Measurements from ENCODE around the gene IFNLR1.

IFNLR1 gene

GRCh38 chr1:24119859-24120756 lies 67.0 kb downstream of the IFNLR1 start:
- DNase-seq = no peak

- no peak for DNase-seq
These were observed 67.6 kb downstream of the IFNLR1 start for GRCh38 chr1:24119489-24119858.

DNA sequence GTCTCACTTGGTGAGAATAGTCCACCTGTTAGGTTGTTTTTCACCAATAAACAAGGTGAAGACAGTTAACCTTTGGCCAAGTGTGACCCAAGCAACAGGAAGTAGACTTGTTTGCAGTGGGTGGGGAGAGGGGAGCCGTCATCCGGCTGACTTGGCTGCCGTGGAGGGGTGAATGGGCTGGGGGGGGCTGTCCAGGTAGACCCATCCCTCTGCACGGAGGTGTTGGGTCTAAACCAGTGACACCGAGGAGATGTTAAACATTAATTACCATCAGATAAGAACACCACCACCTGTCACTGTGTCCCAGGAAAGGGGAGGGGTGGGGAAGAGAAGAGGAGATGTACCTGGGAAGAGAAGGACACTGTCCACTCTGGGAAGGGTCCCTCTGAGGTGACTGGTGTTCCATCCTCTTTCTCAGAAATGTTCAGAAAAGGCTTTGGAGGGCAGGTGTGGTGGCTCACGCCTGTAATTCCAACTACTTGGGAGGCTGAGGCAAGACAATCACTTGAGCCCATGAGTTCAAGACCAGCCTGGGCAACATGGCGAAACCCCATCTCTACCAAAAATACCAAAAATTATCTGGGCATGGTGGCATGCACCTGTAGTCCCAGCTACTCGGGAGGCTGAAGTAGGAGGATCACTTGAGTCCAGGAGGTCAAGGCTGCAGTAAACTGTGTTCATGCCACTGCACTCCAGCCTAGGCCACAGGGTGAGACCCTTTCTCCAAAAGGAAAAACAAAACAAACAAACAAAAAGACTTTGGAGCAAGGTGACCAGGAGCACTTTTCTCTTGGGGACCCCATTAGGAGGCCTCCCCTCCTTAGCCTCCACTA lies 68.5 kb downstream of the IFNLR1 start:
- no peak for DNase-seq

DNA sequence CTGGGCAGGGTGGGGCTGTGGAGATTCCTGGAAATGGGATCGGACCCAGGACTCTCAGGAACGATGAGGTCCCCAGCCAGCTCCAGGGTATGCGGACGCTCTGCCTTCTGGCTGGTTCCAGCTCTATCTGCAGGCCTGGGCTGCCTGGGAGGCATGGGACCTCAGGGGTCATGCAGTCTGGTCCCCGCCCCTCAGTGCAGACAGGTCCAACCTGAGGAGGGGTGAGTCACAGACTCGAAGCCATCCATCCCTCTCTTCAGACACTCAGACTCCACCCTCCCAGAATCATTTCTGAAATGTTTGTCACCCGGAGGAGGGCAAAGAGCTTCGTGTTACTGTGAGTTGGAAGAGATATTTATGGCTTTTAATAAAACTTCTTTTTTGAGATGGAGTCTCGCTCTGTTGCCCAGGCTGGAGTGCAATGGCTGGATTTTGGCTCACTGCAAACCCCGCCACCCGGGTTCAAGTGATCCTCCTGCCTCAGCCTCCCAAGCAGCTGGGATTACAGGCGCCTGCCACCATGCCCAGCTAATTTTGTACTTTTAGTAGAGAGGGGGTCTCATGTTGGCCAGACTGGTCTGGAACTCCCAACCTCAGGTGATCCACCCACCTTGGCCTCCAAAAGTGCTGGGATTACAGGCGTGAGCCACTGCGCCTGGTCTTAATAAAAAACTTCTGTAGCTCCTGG lies 69.2 kb downstream of the IFNLR1 start:
- DNase-seq = no peak

- no peak for DNase-seq
These were observed 70.0 kb downstream of the IFNLR1 start for GRCh38 chr1:24117132-24117531.

GRCh38 chr1:24114753-24115152 lies 72.3 kb downstream of the IFNLR1 start:
- DNase-seq = no peak

DNA sequence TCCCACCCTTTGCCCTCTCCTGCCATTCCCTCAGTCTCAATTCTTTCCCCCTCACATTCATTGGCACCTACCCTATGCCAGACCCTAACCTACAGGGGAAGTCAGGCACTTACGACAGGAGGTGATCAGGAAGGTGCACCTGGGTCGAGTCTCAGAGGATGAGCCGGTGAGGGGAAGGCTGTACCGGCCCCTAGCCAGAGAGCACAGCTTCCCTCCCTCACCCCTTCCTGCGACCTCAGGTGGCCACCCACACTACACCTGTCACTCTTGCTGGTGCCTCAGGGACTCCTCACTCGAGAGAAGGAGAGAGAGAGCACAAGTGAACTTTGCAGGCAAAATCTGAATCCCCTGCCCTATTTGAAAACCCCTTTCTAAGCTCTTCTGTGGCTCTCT lies 73.5 kb downstream of the IFNLR1 start:
- DNase-seq = no peak

- DNase-seq = peak; percentile 63
These were observed 74.9 kb downstream of the IFNLR1 start, which contains the start of gene MYOM3 for GRCh38 chr1:24111996-24112779. Gene MYOM3 (minus strand): TSS chr1:24112135. CDS start chr1:24108636, 3,499 bp downstream.

GRCh38 chr1:24111262-24111995 lies 75.7 kb downstream of the IFNLR1 start:
- no peak for DNase-seq

DNA sequence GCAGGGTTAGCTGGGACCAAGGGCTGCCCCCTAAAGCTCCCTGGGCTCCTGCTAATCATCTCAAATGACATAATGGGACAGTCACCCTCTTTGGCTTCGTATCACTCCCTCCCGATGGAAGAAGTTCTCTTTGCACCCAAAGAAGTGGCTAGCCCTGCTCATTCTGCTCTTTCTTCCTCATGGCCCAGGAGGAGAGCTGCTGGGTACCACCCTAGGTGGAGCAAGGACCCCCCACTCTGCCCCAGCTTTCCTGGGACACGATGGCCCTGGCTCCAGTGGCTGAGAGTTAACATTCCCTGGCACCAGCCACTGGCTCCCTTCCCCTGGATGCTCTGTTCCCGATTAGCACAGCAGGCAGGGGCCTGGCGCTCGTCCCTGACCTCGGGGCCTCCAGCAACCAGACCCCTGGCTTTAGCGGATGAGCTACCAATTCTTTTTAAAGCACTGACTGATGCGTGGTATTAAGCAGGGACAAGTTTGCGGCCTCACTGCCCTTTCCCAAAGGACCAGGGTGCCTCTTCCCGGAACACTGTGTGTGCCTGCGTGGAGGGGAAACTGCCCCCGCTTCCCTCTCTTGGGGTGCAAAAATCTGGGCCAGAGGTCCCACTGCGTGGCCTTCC lies 76.3 kb downstream of the IFNLR1 start:
- no peak for DNase-seq

DNA sequence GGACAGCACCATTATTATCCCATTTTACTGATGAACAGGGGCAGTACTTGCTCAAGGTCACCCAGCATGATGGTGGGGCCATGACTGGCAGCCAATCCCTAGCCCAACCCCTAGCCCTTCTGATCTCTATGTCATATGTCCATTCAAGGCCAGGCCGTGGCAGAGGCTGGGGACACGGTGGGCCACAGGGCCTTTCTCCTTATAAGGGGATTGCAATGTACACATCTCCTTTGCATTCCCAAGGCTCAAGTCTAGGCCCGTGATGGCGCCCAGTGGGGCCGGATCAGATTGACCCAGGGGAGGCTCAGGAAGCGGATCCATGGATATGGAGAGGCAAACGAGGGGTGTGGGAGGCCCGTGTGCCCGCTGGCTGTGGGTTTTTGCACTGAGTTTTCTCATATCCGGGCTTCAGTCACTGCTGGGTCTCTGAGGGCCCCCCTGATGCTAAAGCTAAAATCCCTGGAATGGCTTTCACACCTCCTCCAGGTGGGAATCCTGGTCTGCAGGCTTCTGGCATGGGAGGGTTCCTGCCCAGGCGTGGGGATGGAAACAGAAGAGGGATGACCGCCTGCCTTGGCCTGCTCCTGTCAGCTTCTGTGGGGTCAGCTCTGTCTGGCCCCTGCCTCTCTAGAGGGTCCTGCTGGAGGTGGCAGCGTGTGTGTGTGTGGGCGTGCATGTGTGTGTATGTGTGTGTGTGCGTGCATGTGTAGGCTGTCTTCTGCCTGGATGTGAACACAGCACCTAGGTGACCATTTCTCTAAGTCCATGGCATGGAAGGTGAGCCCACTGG lies 77.2 kb downstream of the IFNLR1 start:
- no peak for DNase-seq

DNA sequence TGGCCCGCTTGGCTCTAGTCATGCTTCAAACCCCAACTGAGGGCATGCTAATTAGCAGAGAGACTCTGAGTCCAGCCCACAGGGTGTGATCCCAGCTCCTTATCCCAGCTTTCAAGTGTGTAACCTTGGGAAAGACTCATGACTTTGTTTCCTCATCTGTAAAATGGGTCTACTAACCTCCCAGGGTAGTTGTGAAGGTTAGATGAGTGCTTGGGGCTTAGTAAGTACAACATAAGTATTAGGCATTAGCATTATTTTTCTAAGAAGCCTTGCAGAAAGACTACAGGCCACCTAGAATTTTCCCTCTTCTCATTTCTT lies 78.0 kb downstream of the IFNLR1 start:
- DNase-seq = no peak

DNA sequence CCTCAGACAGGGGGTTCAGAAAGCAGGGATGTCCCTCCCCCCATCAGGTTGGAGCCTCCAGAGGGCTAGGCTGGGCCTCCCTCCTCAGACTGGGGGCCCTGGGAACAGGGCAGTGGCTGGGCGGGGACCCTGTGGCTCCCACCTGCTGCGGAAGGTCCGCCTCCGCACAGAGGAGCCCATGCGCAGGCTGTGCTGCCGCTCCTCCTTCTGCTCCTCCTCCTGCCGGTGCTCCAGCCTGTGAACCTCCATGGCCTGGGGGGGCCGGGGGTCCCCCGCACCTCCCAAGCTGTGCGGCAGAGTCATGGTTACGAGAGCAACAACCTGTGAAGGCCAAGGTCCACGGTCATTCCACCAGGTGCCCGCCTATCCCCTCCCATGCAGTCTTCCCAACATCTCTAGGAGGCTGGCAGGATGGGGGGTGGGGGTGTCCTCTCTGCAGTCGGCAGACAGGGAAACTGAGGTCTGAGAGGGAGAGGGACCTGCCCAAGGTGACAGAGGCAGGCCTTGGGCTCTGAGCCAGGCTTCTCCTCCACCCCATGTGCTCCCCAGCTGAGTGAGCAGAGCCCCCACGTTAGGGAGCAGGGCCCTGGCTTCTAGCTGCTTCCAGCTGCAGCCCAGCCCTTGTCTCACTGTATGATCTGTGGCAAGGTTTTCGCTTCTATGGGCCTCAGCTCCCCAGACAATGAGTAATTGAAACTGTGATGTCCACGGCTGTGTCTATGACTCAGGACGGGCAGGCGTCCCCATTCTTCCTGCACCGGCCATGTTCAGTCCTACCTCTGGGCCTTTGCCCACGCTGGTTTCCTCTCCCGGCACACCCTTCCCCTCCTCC lies 78.5 kb downstream of the IFNLR1 start:
- no peak for DNase-seq

GRCh38 chr1:24107462-24108138 lies 79.5 kb downstream of the IFNLR1 start:
- DNase-seq = no peak

DNA sequence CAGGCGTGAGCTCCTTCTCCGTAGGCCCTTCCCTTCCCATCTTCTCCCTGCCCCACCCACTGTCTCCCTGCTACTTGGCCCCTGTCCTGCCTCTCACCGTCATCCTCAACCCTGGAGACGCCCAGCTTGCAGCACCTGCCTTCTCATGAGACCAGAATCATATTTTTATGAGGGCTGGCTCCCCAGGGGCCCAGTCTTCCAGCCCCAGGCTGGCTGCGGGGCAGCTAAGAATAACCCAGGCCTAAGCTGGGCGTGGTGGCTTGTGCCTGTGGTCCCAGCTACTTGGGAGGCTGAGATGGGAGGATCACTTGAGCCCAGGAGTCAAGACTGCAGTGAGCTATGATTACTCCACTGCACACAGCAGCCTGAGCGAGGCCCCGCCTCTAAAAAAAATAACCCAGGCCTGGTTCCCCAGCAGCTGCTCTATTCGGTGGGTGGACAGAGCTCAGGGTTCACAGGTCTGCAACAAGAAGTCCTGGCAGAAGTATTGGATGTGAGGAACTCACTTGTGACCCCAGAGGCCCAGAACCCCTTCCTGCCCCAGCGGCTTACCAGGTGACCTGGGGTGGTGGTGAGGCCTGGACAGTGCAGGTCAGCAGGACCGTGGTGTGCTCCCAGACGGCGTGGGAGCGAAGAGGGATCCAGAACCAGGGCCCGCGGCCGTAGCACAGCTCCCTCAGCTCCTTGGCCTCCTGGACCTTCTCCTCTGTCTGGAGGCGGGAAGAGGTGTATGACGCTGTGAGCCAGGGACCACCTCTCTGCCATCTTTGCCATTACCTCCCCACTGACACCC lies 81.5 kb downstream of the IFNLR1 start:
- no peak for DNase-seq

DNA sequence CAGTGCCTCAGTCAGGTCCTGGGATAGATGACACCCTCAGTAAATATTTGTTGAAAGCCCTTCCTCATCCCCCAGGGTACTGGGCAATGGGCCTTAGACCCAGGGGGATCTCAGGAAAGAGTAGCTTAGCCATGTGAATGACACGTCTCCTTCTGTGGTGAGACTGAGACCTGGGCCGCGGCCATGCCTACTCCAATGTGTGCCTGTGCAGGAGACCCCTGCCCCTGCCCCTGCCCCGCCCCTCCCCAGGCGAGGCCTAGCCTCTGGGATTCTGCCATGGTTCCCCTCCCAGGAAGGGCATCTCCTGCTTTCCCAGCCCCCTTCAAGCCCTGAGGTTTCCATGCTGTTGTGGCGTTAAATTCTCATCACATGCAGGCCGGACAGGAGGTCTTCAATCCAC lies 82.2 kb downstream of the IFNLR1 start:
- DNase-seq = no peak
